Gastrocnemius medialis (tissue), 4 donors: Measurements from ENCODE around the gene CHST12.

Experiments
- CTCF ChIP-seq, 5 experiments: fragments of 450-650 bp in 3 of 5; fragments of 200-600 bp in 2 of 5; sonication (generic) in 2 of 5; IDR thresholded peaks in 4 of 5; conservative IDR thresholded peaks in 1 of 5; 1 replicate in 4 of 5; 2 replicates in 1 of 5; pipeline ENCODE4 v1.5.1; 2016 to 2019; ENCODE audit warnings: antibody characterized with exemption in 5 of 5, mild to moderate bottlenecking in 3 of 5, moderate library complexity in 3 of 5
- POLR2A ChIP-seq, 2 donors: fragments of 450-650 bp; IDR thresholded peaks; one replicate each; pipeline ENCODE4 v1.6.1; 2017; ENCODE audit warnings: antibody characterized with exemption in 2 of 2, mild to moderate bottlenecking in 2 of 2, moderate library complexity in 2 of 2

- TF ChIP-seq CTCF (IDR thresholded peaks at IDR 0.05 in 4 of 5, conservative IDR thresholded peaks at IDR 0.05 in 1 of 5), result no peak
- TF ChIP-seq POLR2A (IDR thresholded peaks at IDR 0.05), result no peak
These were observed 76.6 kb downstream of the CHST12 start for GRCh38 chr7:2480070-2480408.
